C1 segment of cervical spinal cord (tissue), 14 donors: ENCODE measurements around the gene TEX9.

Experiments
- DNase-seq, 14 donors: peaks; one replicate each; lab custom pipeline; 2025; lab: John Stamatoyannopoulos, UW

Gene TEX9

GRCh38 chr15:56445746-56446145 lies 80.5 kb downstream of the TEX9 start:
- no peak for DNase-seq

GRCh38 chr15:56454836-56455235 lies 89.6 kb downstream of the TEX9 start:
- DNase-seq, result no peak

GRCh38 chr15:56456229-56456628 lies 91.0 kb downstream of the TEX9 start:
- no peak for DNase-seq

GRCh38 chr15:56459096-56459495 lies 93.9 kb downstream of the TEX9 start:
- DNase-seq, result no peak

- DNase-seq, result no peak
Observed at GRCh38 chr15:56460071-56460470, 94.8 kb downstream of the TEX9 start.

- no peak for DNase-seq
Observed at GRCh38 chr15:56460947-56461346, 95.7 kb downstream of the TEX9 start.

GRCh38 chr15:56464893-56465520 lies 99.8 kb downstream of the TEX9 start, which contains the start of gene MNS1:
Gene MNS1 (minus strand): TSS chr15:56465137. CDS start chr15:56464972, 165 bp downstream.
- peak; percentile 6 to 91 (median 79) for DNase-seq

GRCh38 chr15:56467616-56468015 lies 102.4 kb downstream of the TEX9 start:
- DNase-seq, result no peak

GRCh38 chr15:56468401-56468800 lies 103.2 kb downstream of the TEX9 start:
- no peak for DNase-seq

- DNase-seq, result peak in 2 of 14 donors; percentile 1 to 10
Observed at GRCh38 chr15:56469483-56469882, 104.3 kb downstream of the TEX9 start.

- no peak for DNase-seq
Observed at GRCh38 chr15:56471440-56472069, 106.3 kb downstream of the TEX9 start.

GRCh38 chr15:56472278-56472677 lies 107.1 kb downstream of the TEX9 start:
- peak in 1 of 14 donors; percentile 53 for DNase-seq

- no peak for DNase-seq
Observed at GRCh38 chr15:56473017-56473416, 107.8 kb downstream of the TEX9 start.

GRCh38 chr15:56475351-56475750 lies 110.1 kb downstream of the TEX9 start:
- DNase-seq, result no peak
